Activated CD4-positive, alpha-beta T cell treated with anti-CD3 and anti-CD28 coated beads, Interleukin-2, amount 50 U/mL, for 48 hours (primary cell): ENCODE measurements around the gene STPG1.
A peak's percentile ranks its signal among the peaks of the same experiment; 100 is the strongest.
"Not testable (repeated sequence)": the region's sequence is repeated elsewhere in the genome, so short reads cannot be mapped to it uniquely, and the experiment has no call there.

Experiments
- DNase-seq, 2 experiments: peaks; one replicate each; pipeline ENCODE4 v3.0.0-alpha.2; 2020

The STPG1 gene

GRCh38 chr1:24413350-24414163, at the start of gene STPG1:
STPG1 (minus strand) TSS chr1:24413782; CDS start chr1:24401388, 12,394 bp downstream.
- DNase-seq: peak; percentile 81 to 86

GRCh38 chr1:24462128-24462527, 48.5 kb upstream of the STPG1 start:
- DNase-seq: not testable (repeated sequence)

- no peak for DNase-seq
These were observed 46.1 kb upstream of the STPG1 start for GRCh38 chr1:24459551-24460266.

GRCh38 chr1:24457866-24458265, 44.3 kb upstream of the STPG1 start:
- no peak for DNase-seq

- DNase-seq: no peak
These were observed 41.7 kb upstream of the STPG1 start for GRCh38 chr1:24455272-24455671.

- no peak for DNase-seq
These were observed 41.1 kb upstream of the STPG1 start for GRCh38 chr1:24454673-24455072.

GRCh38 chr1:24452922-24453485, 39.4 kb upstream of the STPG1 start:
- no peak for DNase-seq

GRCh38 chr1:24451746-24452145, 38.2 kb upstream of the STPG1 start:
- DNase-seq: no peak

- no peak for DNase-seq
These were observed 37.3 kb upstream of the STPG1 start for GRCh38 chr1:24450857-24451397.

GRCh38 chr1:24450316-24450715, 36.7 kb upstream of the STPG1 start:
- no peak for DNase-seq

GRCh38 chr1:24446446-24446845, 32.9 kb upstream of the STPG1 start:
- not testable (repeated sequence) for DNase-seq

- no peak for DNase-seq
These were observed 29.7 kb upstream of the STPG1 start for GRCh38 chr1:24443241-24443656.

GRCh38 chr1:24442764-24443163, 29.2 kb upstream of the STPG1 start:
- DNase-seq: no peak

GRCh38 chr1:24441996-24442668, 28.6 kb upstream of the STPG1 start:
- DNase-seq: no peak

GRCh38 chr1:24441480-24441879, 27.9 kb upstream of the STPG1 start:
- no peak for DNase-seq

- DNase-seq: no peak
These were observed 26.9 kb upstream of the STPG1 start for GRCh38 chr1:24440436-24440835.

GRCh38 chr1:24438423-24438901, 24.9 kb upstream of the STPG1 start:
- DNase-seq: no peak

- no peak for DNase-seq
These were observed 24.2 kb upstream of the STPG1 start for GRCh38 chr1:24437631-24438396.

- DNase-seq: no peak
These were observed 22.3 kb upstream of the STPG1 start for GRCh38 chr1:24435782-24436365.

- no peak for DNase-seq
These were observed 13.9 kb upstream of the STPG1 start for GRCh38 chr1:24427545-24427862.

- DNase-seq: no peak
These were observed 13.4 kb upstream of the STPG1 start for GRCh38 chr1:24426744-24427544.
